ENCODE measurements around the gene SLC16A10.
"Not testable (repeated sequence)": the region's sequence is repeated elsewhere in the genome, so short reads cannot be mapped to it uniquely, and the experiment has no call there.

The SLC16A10 gene

DNA sequence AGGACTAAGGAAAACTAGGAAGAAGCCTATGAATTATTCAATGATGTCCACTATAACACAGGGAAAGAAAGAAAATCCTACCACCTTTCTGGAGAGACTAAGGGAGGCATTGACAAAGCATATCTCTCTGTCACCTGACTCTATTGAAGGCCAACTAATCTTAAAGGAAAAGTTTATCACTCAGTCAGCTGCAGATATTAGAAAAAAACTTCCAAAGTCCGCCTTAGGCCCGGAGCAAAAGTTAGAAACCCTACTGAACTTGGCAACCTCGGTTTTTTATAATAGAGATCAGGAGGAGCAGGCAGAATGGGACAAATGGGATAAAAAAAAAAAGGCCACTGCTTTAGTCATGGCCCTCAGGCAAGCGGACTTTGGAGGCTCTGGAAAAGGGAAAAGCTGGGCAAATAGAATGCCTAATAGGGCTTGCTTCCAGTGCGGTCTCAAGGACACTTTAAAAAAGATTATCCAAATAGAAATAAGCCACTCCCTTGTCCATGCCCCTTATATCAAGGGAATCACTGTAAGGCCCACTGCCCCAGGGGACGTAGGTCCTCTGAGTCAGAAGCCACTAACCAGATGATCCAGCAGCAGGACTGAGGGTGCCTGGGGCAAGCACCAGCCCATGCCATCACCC lies 47.0 kb downstream of the SLC16A10 start:
- not testable (repeated sequence) for DNase-seq

DNA sequence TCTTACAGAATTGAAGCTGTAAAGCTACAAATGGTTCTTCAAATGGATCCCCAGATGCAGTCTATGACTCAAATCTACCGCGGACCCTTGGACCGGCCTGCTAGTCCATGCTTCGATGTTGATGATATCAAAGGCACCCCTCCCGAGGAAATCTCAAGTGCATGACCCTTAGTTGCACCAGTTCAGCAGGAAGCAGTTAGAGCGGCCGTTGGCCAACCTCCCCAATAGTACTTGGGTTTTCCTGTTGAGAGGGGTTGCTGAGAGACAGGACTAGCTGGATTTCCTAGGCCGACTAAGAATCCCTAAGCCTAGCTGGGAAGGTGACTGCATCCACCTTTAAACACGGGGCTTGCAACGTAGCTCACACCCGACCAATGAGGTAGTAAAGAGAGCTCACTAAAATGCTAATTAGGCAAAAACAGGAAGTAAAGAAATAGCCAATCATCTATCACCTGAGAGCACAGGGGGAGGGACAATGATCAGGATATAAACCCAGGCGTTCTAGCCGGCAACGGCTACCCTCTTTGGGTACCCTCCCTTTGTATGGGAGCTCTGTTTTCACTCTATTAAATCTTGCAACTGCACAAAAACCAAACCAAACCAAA lies 50.3 kb downstream of the SLC16A10 start:
- not testable (repeated sequence) for DNase-seq

DNA sequence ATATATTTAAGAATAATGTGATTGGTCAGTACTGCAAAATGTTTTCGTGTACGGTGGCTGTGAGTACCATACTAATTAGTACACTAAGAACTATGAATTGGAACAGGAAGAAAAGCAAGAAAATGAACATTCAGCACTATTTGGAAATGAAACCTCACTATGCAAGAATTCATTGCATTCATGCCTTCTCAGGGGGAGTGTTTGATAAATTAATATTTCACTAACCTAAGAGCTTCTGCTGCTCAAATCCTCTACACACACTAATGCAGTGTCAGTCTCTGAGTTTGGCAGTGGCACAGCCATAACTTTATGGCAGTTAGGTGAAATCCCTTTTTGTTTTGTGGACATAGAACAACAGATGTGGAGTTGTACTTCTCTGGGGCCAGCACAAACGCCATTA lies 60.1 kb downstream of the SLC16A10 start:
- DNase-seq: no peak

DNA sequence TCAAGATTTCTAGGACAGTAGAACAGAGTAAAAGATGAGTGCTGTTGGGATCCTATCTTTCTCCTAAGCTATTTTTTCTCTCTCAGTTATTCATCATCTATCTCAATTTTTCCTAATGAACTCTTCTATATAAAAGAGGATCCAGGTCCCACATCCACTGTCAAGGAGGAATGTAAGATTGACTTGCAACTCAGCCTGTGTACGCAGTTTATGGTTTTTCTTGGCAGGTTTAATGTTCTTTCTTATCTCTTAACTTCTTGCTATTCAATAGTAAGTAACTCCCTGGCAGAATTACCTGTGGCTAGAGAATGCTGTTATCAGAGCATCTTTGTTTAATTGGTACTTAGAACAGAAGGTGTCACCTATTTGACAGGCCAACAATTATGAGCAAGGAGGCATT lies 60.8 kb downstream of the SLC16A10 start:
- DNase-seq: no peak

GRCh38 chr6:111150577-111150976 lies 63.3 kb downstream of the SLC16A10 start:
- no peak for DNase-seq

DNA sequence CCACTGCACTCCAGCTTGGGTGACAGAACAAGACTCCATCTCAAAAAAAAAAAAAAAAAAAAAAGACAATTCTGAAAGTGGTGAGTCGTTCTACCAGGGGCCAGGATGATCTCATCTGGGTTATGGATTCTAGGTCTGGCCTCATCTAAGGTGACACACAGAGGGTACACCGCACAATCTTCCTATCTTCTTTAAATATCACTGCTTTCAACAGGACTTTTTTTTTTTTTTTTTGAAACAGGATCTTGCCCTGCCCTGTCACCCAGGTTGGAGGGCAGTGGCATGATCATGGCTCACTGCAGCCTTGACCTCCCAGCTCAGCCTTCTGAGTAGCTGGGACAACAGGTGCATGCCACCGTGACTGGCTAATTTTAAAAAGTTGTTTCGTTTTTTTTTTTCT lies 67.7 kb downstream of the SLC16A10 start:
- DNase-seq: peak; percentile 35

GRCh38 chr6:111157412-111157811 lies 70.1 kb downstream of the SLC16A10 start:
- no peak for DNase-seq

- no peak for DNase-seq
Measured at GRCh38 chr6:111159633-111160032, 72.3 kb downstream of the SLC16A10 start.

DNA sequence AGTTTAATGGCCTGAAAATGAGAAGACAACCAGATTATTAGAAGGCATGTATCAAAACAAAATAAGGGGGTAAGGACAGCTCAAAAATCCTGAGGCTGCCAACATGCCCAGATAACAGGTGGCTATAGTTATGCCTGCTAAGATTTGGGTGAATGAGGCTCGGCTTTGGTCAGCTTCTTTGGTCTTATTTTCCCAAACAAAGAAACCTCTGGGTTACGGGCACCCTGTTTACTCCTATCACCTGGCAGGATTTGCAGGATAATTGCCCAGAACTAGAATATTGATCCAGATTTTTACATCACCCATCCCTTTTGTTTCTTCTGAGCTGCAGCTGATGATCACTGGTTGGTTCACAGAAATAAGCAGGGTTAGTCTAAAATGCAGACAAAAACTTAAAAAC lies 74.3 kb downstream of the SLC16A10 start:
- no peak for DNase-seq

- DNase-seq: no peak
Measured at GRCh38 chr6:111162504-111162903, 75.2 kb downstream of the SLC16A10 start.

DNA sequence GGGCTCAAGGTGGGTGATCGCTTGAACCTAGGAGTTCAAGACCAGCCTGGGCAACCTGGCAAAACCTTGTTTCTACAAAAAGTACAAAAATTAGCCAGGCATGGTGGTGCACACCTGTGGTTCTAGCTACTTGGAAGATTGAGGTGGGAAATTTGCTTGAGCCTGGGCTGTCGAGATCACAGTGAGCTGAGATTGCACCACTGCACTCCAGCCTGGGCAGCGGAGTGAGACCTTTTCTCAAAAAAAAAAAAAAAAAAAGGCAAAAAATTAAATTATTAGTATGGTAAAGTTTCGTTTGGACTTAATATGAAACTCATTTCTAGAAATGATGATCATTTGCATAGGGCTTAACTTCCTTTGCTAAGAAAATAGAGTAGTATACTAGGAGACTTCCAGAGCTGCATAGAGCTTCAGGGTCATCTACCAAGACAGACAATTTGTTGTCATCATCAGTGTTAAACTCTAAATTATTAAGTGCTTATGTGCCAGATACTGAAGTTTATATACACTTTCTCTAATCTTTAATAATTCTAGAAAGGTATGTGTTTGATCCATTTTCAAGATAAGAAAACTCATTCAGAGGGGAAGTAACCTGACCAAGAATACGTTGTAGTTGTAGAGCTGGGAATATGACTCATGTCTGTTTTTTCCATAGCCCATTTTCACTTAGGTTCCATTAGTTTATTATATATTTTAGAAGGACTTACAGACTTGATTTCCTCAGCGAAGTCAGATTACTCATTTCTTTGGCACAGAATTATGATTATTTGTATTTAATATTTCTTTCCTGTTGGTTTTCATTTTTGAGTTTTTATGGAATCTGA lies 84.5 kb downstream of the SLC16A10 start:
- no peak for DNase-seq

DNA sequence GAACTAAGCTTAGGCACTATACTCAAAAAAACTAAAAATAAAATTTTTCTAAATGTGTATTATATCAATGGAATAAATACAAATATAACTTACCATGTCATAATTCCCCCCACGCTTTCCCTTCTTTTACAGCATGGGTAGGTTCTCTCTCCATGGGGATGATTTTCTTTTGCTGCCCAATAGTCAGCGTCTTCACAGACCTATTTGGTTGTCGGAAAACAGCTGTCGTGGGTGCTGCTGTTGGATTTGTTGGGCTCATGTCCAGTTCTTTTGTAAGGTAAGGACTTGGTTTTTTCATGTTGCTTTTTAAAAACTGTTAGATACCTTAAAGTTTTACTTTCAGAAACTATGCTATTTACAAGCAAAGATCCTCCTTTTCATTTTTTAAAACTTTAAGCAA lies 85.3 kb downstream of the SLC16A10 start:
- DNase-seq: no peak

GRCh38 chr6:111173341-111173740 lies 86.0 kb downstream of the SLC16A10 start:
- no peak for DNase-seq

DNA sequence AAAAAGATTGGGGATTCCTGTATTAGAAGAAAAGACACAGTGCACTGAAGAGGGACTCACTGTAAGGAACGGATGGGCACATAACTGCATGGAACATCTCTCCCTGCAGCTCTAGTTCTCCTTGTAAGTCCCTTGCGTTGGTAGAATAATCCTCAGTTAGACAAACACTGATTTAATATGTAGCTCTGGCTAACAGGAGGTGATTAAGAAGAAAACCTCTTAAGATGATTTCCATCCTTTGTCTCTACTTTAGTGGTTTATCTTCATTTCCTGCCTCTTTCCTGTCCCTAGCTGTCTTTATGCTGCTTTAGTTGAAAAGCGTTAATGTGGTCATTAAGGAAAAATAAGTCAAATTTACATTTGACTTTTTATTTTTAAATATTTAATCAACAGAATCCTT lies 86.6 kb downstream of the SLC16A10 start:
- no peak for DNase-seq

DNA sequence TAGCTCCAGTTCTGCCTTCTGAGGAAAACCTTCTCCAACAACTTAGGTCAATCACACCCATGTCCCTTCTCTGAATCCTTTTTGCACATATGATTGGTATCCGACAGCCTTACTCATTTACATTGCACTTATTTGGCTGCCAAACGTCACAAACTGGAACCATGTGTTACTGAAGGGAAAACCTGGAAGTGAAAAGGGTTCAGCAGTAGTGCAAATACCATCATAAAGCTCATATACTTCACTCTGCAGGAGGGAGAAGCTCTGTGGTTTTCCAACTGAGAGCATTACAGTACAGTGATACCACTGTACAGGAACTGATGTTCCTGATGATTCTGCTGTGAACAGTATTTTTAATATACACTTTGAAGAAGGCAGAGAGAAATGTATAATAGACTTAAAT lies 87.8 kb downstream of the SLC16A10 start:
- DNase-seq: no peak

- DNase-seq: no peak
Measured at GRCh38 chr6:111176038-111176759, 88.9 kb downstream of the SLC16A10 start.

- DNase-seq: no peak
Measured at GRCh38 chr6:111176760-111177099, 89.4 kb downstream of the SLC16A10 start.

GRCh38 chr6:111177131-111177530 lies 89.8 kb downstream of the SLC16A10 start:
- no peak for DNase-seq

- no peak for DNase-seq
Measured at GRCh38 chr6:111183702-111184517, 96.6 kb downstream of the SLC16A10 start.

DNA sequence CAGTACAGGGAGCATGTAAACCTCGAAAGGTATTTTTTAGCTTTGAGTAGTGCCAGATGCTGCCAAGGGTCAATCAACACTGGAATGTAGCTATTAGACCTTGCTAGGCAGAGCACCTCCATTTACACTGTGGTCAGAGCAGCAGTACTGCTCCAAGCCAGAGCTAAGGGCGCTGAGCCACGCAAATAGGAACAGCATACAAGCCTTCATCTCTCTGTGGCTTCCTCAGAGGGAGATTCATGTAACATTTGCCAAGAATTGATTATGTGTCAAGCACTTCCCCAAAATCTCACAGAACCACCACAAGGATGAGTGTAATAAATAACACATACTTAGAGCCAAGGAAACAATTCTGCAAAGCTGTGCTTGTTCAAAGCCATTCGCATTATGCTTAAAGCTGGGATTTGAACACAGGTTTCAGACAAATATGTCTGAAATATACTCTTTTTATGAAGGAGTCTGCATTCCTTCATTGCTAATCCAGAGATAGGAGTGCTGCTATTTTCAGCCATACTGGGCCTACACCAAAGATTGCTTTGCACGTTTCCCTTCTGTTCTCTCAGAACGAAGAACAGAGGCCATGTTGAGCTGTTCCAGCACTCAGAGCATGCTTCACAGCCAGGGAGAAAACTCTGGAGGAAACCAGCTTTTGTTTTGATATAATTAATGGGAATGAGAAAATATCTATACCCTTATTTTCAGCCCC lies 97.7 kb downstream of the SLC16A10 start:
- no peak for DNase-seq

- no peak for DNase-seq
Measured at GRCh38 chr6:111185954-111186353, 98.7 kb downstream of the SLC16A10 start.

DNA sequence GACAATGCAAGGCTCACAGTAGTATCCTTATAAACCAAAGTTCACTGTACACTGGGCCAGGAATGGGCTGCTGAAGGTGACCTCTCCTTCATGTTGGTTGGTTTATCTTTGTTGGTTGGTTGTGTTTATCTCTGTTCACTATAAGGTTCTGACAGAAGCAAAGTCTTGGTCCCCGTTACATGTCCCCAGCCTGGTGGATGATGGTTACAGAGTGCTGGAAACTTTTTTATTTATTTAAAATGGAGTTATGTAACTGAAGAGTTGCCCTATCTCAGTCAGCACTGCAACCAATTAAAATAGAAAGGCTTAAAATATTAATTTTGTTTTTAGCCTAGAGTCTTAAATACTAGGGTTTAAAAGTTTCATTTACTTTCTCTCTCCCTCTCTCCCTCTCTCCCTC lies 100.6 kb downstream of the SLC16A10 start:
- no peak for DNase-seq

Measured in activated naive CD4-positive, alpha-beta T cell treated with anti-CD3 and anti-CD28 coated beads, Interleukin-2, amount 50 U/mL, for 16 hours (primary cell).